Pancreas (tissue), 10 donors: Measurements from ENCODE around the gene WNT16. TPM values are rescaled to one million over a fixed set of nuclear protein-coding genes. Genes with fewer than 3 reads are reported as not detected.
A peak's percentile ranks its signal among the peaks of the same experiment; 100 is the strongest.
"Not testable (repeated sequence)": the region's sequence is repeated elsewhere in the genome, so short reads cannot be mapped to it uniquely, and the experiment has no call there.

ENCODE experiments used
- ATAC-seq, 4 donors: fragments of 200-7000 bp; cut with Tn5 transposase; one replicate each; pipeline versions ENCODE4 v1.8.0 to v1.9.1; 2020; ENCODE audit warnings: mild to moderate bottlenecking in 4 of 4, moderate library complexity in 4 of 4
- DNase-seq, 6 donors: peaks; one replicate each; pipeline ENCODE4 v3.0.0-alpha.2; 2020
- FAIRE-seq: peaks from 2 replicates; lab custom pipeline; 2012; peaks lifted over from hg19 to GRCh38; lab: Jason Lieb, UNC
- H3K27ac ChIP-seq, 4 donors: fragments of 200-600 bp; sonication (generic); 1 replicate in 3 of 4; 2 replicates in 1 of 4; pipeline versions ENCODE4 v1.5.0 to v1.8.0; 2020
- H3K27me3 ChIP-seq, 4 donors: fragments of 200-600 bp; one replicate each; pipeline ENCODE4 v1.8.0; 2021
- H3K36me3 ChIP-seq, 3 donors: fragments of 200-600 bp; sonication (generic) in 1 of 3; one replicate each; pipeline versions ENCODE4 v1.5.0 to v1.8.0; 2020 to 2021
- H3K4me1 ChIP-seq, 3 donors: fragments of 200-600 bp; one replicate each; pipeline ENCODE4 v1.8.0; 2021
- H3K4me3 ChIP-seq, 4 donors: fragments of 200-600 bp; sonication (generic) in 2 of 4; one replicate each; pipeline versions ENCODE4 v1.5.0 to v1.8.0; 2020 to 2021
- H3K9me3 ChIP-seq, 4 donors: fragments of 200-600 bp; one replicate each; pipeline ENCODE4 v1.8.0; 2021
- CTCF ChIP-seq, 4 donors: fragments of 200-600 bp; sonication (generic) in 3 of 4; IDR thresholded peaks; one replicate each; pipeline versions ENCODE4 v1.5.0 to v1.8.0; 2021; ENCODE audit warnings: antibody characterized with exemption in 4 of 4
- WGBS, 2 donors: extraction: QIAGEN DNeasy Blood & Tissue Kit; methylation state at CpG; one replicate each; pipeline ENCODE4 v1.1.7; 2013; 5-methylcytosine and 5-hydroxymethylcytosine counted together
- intact Hi-C, 3 donors: fragments of 100-400 bp; cut with DNase I; formaldehyde crosslinking; loops; one replicate each; pipeline versions ENCODE4 v1.11.1 to v1.14.2; 2022
- polyA plus RNA-seq, 2 donors: library from polyadenylated mRNA; stranded (reverse); fragments of 200-250 nt; gene quantifications; one replicate each; pipeline ENCODE4 v1.2.3, GENCODE V29; 2013
- total RNA-seq, 6 donors: library from RNA; stranded (reverse); fragmentation: NEBNext Ultra II Directional in 4 of 6; extraction: Animal tissue kit (Norgen Biotek cat#: 25700) in 4 of 6; gene quantifications; one replicate each; pipeline versions ENCODE4 v1.2.1 to v1.2.4, GENCODE V29; 2021 to 2023
- donor health status: healthy with polysubstance abuse.
- donor health status: DM: no; HTN: no; CAD: no; lungs with moderate emphysema.
- donor health status: DM: no; HTN: no; CAD: no.
- donor health status: control.
- donor health status: control.
- donor health status: Bipolar disorder and iron deficiency.
- donor health status: DM: yes; HTN: yes; CAD: no.
- donor health status: DM: no; HTN: no; CAD: no.
- donor health status: DM: no; HTN: no; CAD: no.
- donor health status: DM: yes; HTN: yes; CAD: no.

The WNT16 gene
- total and polyA plus RNA-seq, 8 donors = 0.05 to 0.06 TPM; not detected in 6

GRCh38 chr7:121313793-121314676, 14.8 kb upstream of the WNT16 start:
- H3K27me3 ChIP-seq = no peaks in the 10 kb centered on the region
- H3K4me3 ChIP-seq = peak overlapping the region in 1 of 4 donors; percentile 14
- no peaks in the 10 kb centered on the region for H3K36me3 ChIP-seq
- no peak overlapping the region for H3K27ac ChIP-seq
- 17 to 25% methylated on average over 9 of the region's 9 CpGs for WGBS, 2 donors
- no peak for TF ChIP-seq CTCF (IDR thresholded peaks at IDR 0.05)
- no peaks in the 10 kb centered on the region for H3K4me1 ChIP-seq
- H3K9me3 ChIP-seq = no peaks in the 10 kb centered on the region
- ATAC-seq = peak; percentile 61 to 77 (median 72)
- intact Hi-C loops = no loop called here
- no peak for DNase-seq
- FAIRE-seq = no peak

GRCh38 chr7:121315170-121315569, 13.6 kb upstream of the WNT16 start:
- intact Hi-C loops, H3K4me1 ChIP-seq, H3K27me3 ChIP-seq, H3K36me3 ChIP-seq, ATAC-seq, H3K27ac ChIP-seq, FAIRE-seq, H3K4me3 ChIP-seq, DNase-seq, H3K9me3 ChIP-seq: not testable (repeated sequence)
- WGBS, 2 donors = 96 to 97% methylated on average over 2 of the region's 3 CpGs

GRCh38 chr7:121322460-121322859, 6.3 kb upstream of the WNT16 start:
- Histone ChIP-seq H3K27me3 (peaks cover 0 to 4% (median 0%) of the 10 kb centered on the region in 4 donors), H3K4me3 (no peak overlapping the region), H3K36me3 (no peaks in the 10 kb centered on the region), H3K4me1 (no peaks in the 10 kb centered on the region), H3K9me3 (no peaks in the 10 kb centered on the region), H3K27ac (no peak overlapping the region)
- TF ChIP-seq CTCF (IDR thresholded peaks at IDR 0.05) = no peak
- FAIRE-seq (no peak), ATAC-seq (no peak), DNase-seq (no peak)
- 29 to 38% methylated on average over 3 of the region's 3 CpGs for WGBS, 2 donors
- intact Hi-C loops = no loop called here

GRCh38 chr7:121323515-121324302, 5.1 kb upstream of the WNT16 start:
- FAIRE-seq (no peak), DNase-seq (no peak), ATAC-seq (no peak)
- H3K4me3 ChIP-seq = no peak overlapping the region
- H3K9me3 ChIP-seq = no peaks in the 10 kb centered on the region
- peaks cover 0 to 8% (median 0%) of the 10 kb centered on the region in 4 donors for H3K27me3 ChIP-seq
- intact Hi-C loops = no loop called here
- 72 to 73% methylated on average over 5 of the region's 5 CpGs for WGBS, 2 donors
- H3K36me3 ChIP-seq = no peaks in the 10 kb centered on the region
- no peak overlapping the region for H3K27ac ChIP-seq
- H3K4me1 ChIP-seq = no peaks in the 10 kb centered on the region
- no peak for TF ChIP-seq CTCF (IDR thresholded peaks at IDR 0.05)

- DNase-seq (no peak), FAIRE-seq (no peak), ATAC-seq (no peak)
- no peaks in the 10 kb centered on the region for H3K36me3 ChIP-seq
- TF ChIP-seq CTCF (IDR thresholded peaks at IDR 0.05) = no peak
- H3K9me3 ChIP-seq = no peaks in the 10 kb centered on the region
- no peak overlapping the region for H3K27ac ChIP-seq
- peaks cover 0 to 12% (median 8%) of the 10 kb centered on the region in 3 donors for H3K4me1 ChIP-seq
- H3K27me3 ChIP-seq = peaks cover 5 to 42% (median 16%) of the 10 kb centered on the region in 4 donors
- intact Hi-C loops = no loop called here
- H3K4me3 ChIP-seq = no peak overlapping the region
- WGBS, 2 donors = 52 to 66% methylated on average over 5 of the region's 5 CpGs
Measured at GRCh38 chr7:121327671-121328070, 1.1 kb upstream of the WNT16 start.
